Measurements from ENCODE around the gene TNFAIP6. TPM values are rescaled to one million over a fixed set of nuclear protein-coding genes. Genes with fewer than 3 reads are reported as not detected.

TNFAIP6 gene
- total and polyA plus RNA-seq, 2 donors from 2014 or later: 0.28 to 2.5 TPM

DNA sequence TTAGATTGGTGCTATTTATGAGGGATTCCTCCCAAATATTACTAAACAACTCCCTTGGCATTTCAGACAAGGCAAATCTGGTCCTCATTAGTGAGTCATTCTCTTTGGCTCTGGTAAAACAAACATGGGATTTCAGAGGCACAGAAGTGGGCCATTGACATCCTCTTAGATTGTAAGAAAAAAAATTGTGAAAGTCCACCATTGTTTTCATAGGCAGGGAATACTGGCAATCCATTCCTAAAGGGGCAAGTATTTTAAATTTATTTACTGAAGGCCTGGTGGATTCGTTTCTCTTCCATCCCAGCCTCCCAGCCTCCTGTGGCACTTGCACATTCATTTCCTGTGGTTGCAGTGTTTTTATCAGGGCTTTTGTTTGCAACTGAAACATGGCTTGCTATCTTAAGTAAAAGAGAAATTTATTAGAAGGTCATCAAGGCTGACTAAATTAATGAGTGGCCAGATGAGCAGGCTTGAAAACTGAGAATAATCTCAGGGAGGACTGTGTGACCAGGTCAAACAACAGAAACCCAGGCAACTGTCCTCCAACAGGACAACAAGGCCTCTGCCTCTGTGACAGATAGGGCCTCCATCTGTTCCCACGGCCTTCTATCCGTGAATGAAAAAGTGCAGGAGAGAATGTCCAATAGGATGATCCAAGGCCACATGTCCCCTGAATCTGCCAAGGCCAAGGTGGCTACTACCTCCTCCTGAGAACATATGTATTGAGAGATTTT, 23.1 kb upstream of the TNFAIP6 start:
- Histone ChIP-seq H3K36me3 (ENCODE audit: control insufficient read depth in 2 of 3, insufficient read depth in 3 of 3, low read length in 3 of 3) (no peaks in the 10 kb centered on the region), H3K9ac (ENCODE audit: low read length in 3 of 3) (no peak overlapping the region), H3K27me3 (ENCODE audit: control insufficient read depth, insufficient read depth, low read length) (no peaks in the 10 kb centered on the region), H3K4me1 (ENCODE audit: control insufficient read depth in 2 of 3, insufficient read depth in 2 of 3, low read depth in 1 of 3, low read length in 3 of 3) (no peaks in the 10 kb centered on the region), H3K9me3 (ENCODE audit: control insufficient read depth in 2 of 3, insufficient read depth in 1 of 3, low read length in 3 of 3) (no peaks in the 10 kb centered on the region), H3K4me3 (ENCODE audit: low read length in 3 of 3) (no peak overlapping the region), H3K27ac (ENCODE audit: low read depth in 2 of 2, low read length in 2 of 2) (no peak overlapping the region)
- FAIRE-seq: no peak
- TF ChIP-seq, protein P1, sequence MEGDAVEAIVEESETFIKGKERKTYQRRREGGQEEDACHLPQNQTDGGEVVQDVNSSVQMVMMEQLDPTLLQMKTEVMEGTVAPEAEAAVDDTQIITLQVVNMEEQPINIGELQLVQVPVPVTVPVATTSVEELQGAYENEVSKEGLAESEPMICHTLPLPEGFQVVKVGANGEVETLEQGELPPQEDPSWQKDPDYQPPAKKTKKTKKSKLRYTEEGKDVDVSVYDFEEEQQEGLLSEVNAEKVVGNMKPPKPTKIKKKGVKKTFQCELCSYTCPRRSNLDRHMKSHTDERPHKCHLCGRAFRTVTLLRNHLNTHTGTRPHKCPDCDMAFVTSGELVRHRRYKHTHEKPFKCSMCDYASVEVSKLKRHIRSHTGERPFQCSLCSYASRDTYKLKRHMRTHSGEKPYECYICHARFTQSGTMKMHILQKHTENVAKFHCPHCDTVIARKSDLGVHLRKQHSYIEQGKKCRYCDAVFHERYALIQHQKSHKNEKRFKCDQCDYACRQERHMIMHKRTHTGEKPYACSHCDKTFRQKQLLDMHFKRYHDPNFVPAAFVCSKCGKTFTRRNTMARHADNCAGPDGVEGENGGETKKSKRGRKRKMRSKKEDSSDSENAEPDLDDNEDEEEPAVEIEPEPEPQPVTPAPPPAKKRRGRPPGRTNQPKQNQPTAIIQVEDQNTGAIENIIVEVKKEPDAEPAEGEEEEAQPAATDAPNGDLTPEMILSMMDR (IDR thresholded peaks at IDR 0.05; ENCODE audit: borderline replicate concordance, extremely low read depth, insufficient read depth): no peak
- intact Hi-C loops (cut with DNase I): no loop called here
- no peak for DNase-seq

DNA sequence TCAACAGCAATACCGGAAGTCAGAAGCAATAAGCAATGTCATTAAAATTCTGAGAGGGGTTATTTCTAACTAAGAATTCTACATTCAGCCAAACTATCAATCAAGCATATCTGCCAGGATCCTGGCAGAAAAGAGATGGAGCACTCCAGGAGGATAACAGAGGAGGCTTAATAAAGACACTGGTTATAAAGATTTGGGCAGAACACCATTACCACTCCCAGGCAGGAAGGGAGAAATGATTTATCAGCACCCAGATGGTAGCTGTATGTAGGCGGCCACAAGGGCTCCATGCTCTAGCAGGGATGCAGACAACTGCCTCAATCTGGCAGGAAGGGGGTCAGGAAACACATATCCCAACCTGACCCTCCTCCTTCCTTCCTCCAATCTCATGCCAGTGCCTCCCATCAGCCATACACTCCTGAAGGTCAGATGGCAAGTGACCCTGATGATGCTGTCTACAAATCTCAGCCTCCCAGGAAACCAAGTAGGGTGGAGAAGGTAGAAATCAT, 20.5 kb upstream of the TNFAIP6 start:
- H3K9ac ChIP-seq (ENCODE audit: low read length in 3 of 3): no peak overlapping the region
- H3K27me3 ChIP-seq (ENCODE audit: control insufficient read depth, insufficient read depth, low read length): no peaks in the 10 kb centered on the region
- intact Hi-C loops (cut with DNase I): no loop called here
- no peak for FAIRE-seq
- H3K36me3 ChIP-seq (ENCODE audit: control insufficient read depth in 2 of 3, insufficient read depth in 3 of 3, low read length in 3 of 3): no peaks in the 10 kb centered on the region
- TF ChIP-seq, protein P1 (IDR thresholded peaks at IDR 0.05; ENCODE audit: borderline replicate concordance, extremely low read depth, insufficient read depth): no peak
- H3K27ac ChIP-seq (ENCODE audit: low read depth in 2 of 2, low read length in 2 of 2): no peak overlapping the region
- no peak overlapping the region for H3K4me3 ChIP-seq (ENCODE audit: low read length in 3 of 3)
- no peak for DNase-seq
- peaks cover 0 to 4% (median 0%) of the 10 kb centered on the region in 3 donors for H3K9me3 ChIP-seq (ENCODE audit: control insufficient read depth in 2 of 3, insufficient read depth in 1 of 3, low read length in 3 of 3)
- H3K4me1 ChIP-seq (ENCODE audit: control insufficient read depth in 2 of 3, insufficient read depth in 2 of 3, low read depth in 1 of 3, low read length in 3 of 3): no peaks in the 10 kb centered on the region

DNA sequence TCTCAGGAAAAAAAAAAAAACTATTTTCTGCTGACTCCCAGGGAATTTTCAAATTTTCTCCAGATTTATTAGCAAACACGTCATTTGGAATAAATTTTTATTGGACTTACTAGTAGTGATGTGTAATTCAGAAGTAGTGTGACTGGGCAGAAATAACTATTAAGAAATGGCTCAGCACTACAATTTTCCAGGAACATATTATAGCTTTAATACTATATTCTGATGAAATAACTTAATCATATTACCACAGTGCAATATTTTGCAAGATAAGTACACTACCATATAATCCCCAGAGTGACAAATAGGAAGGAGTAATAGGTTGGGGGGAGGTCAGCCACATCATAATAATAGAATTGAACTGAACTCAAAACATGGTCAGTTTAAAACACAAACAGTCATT, 19.7 kb upstream of the TNFAIP6 start:
- Histone ChIP-seq H3K9me3 (ENCODE audit: control insufficient read depth in 2 of 3, insufficient read depth in 1 of 3, low read length in 3 of 3) (peaks cover 0 to 4% (median 0%) of the 10 kb centered on the region in 3 donors), H3K36me3 (ENCODE audit: control insufficient read depth in 2 of 3, insufficient read depth in 3 of 3, low read length in 3 of 3) (no peaks in the 10 kb centered on the region), H3K4me3 (ENCODE audit: low read length in 3 of 3) (no peak overlapping the region), H3K4me1 (ENCODE audit: control insufficient read depth in 2 of 3, insufficient read depth in 2 of 3, low read depth in 1 of 3, low read length in 3 of 3) (no peaks in the 10 kb centered on the region), H3K27me3 (ENCODE audit: control insufficient read depth, insufficient read depth, low read length) (no peaks in the 10 kb centered on the region), H3K27ac (ENCODE audit: low read depth in 2 of 2, low read length in 2 of 2) (no peak overlapping the region), H3K9ac (ENCODE audit: low read length in 3 of 3) (no peak overlapping the region)
- no peak for DNase-seq
- no peak for FAIRE-seq
- intact Hi-C loops (cut with DNase I): no loop called here
- TF ChIP-seq, protein P1 (IDR thresholded peaks at IDR 0.05; ENCODE audit: borderline replicate concordance, extremely low read depth, insufficient read depth): no peak

All from kidney (tissue), 14 donors.